SU-DHL-6 (cell line): Measurements from ENCODE around the gene PHLDB2.

Experiments used
- H2AFZ ChIP-seq: fragments of 200-600 bp; sonication (generic); 2 replicates; pipeline ENCODE4 v1.6.1; 2014; ENCODE audit warnings: low read depth, mild to moderate bottlenecking, moderate library complexity, mixed read lengths, antibody characterized with exemption, low read length; ENCODE audit not compliant: severe bottlenecking
- H3F3A ChIP-seq: fragments of 200-600 bp; shearing (Covaris generic); 2 replicates; pipeline ENCODE4 v1.6.0; 2016; ENCODE audit warnings: antibody characterized with exemption, mild to moderate bottlenecking; ENCODE audit not compliant: insufficient read depth
- H3K27ac ChIP-seq: fragments of 200-600 bp; sonication (generic); 2 replicates; pipeline ENCODE4 v1.5.1; 2016; ENCODE audit warnings: low read depth, mild to moderate bottlenecking, low read length, moderate library complexity, mixed read lengths
- H3K27me3 ChIP-seq: fragments of 200-600 bp; sonication (generic), shearing (Covaris generic); 2 replicates; pipeline ENCODE4 v1.6.0; 2014; ENCODE audit warnings: mild to moderate bottlenecking, low read length
- H3K36me3 ChIP-seq: fragments of 200-600 bp; sonication (generic); 2 replicates; pipeline ENCODE4 v1.6.1; 2014; ENCODE audit warnings: mild to moderate bottlenecking, low read length, mixed read lengths
- H3K4me2 ChIP-seq: fragments of 300-600, 200-600 bp; shearing (Covaris generic), sonication (generic); 2 replicates; pipeline ENCODE4 v1.6.0; 2014; ENCODE audit warnings: low read length, low read depth, mild to moderate bottlenecking; ENCODE audit not compliant: poor library complexity, severe bottlenecking
- H3K4me3 ChIP-seq: fragments of 200-600 bp; sonication (generic); 2 replicates; pipeline ENCODE4 v1.5.1; 2014; ENCODE audit warnings: antibody characterized with exemption, low read length, mild to moderate bottlenecking, mixed read lengths; ENCODE audit not compliant: insufficient read depth, poor library complexity, severe bottlenecking
- H3K79me2 ChIP-seq: fragments of 200-600 bp; sonication (generic); 2 replicates; pipeline ENCODE4 v1.6.1; 2014; ENCODE audit warnings: mild to moderate bottlenecking, low read length, moderate library complexity; ENCODE audit not compliant: insufficient read depth
- H3K9ac ChIP-seq: fragments of 200-600 bp; sonication (generic); 2 replicates; pipeline ENCODE4 v1.7.0; 2014; ENCODE audit warnings: mild to moderate bottlenecking, low read length
- H3K9me2 ChIP-seq: fragments of 200-600 bp; sonication (generic); replicated peaks from 2 replicates; pipeline ENCODE4 v1.6.1; 2014; ENCODE audit warnings: low read length; ENCODE audit not compliant: insufficient read depth
- H3K9me3 ChIP-seq: fragments of 200-600 bp; sonication (generic); 2 replicates; pipeline ENCODE4 v1.6.1; 2014; ENCODE audit warnings: low read length, mixed read lengths; ENCODE audit not compliant: insufficient read depth
- H4K20me1 ChIP-seq: fragments of 200-600 bp; sonication (generic); 2 replicates; pipeline ENCODE4 v1.6.1; 2014; ENCODE audit warnings: low read depth, mild to moderate bottlenecking, antibody characterized with exemption, low read length, moderate library complexity, mixed read lengths
- EZH2phosphoT487 ChIP-seq: fragments of 200-600 bp; sonication (generic), shearing (Covaris generic); conservative IDR thresholded peaks from 2 replicates; pipeline ENCODE4 v1.6.1; 2018; ENCODE audit warnings: mild to moderate bottlenecking, antibody characterized with exemption, low read length, moderate library complexity, mixed read lengths
- TF ChIP-seq, protein P1 (sequence below): fragments of 200-600 bp; sonication (generic); IDR thresholded peaks from one replicate; pipeline ENCODE4 v1.5.1; 2017; ENCODE audit warnings: antibody characterized with exemption, mild to moderate bottlenecking, low read length, moderate library complexity; ENCODE audit not compliant: insufficient read depth, poor library complexity, severe bottlenecking

Gene PHLDB2

DNA sequence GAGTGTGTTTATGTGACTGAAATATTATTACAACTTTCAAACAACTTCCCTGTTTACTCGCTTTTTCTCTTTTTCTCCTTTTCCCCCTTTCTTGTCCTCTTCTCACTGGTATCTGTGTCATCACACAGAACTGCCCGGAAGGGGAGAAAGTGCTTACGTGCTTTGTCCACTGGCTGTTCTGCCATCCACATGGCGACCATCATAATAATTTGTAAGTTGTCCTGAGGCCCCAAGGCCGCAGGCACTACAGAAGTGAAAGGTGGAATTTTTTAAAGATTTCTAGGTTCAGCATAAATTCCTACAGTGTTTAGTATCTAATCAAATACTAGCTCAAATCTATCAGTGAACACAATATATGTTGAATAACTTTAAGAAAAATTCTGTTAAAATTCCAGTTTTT lies 93.0 kb downstream of the PHLDB2 start:
- Histone ChIP-seq H3K79me2 (no peaks in the 10 kb centered on the region), H3K9ac (no peak overlapping the region), H3K4me2 (no peak overlapping the region), H3K9me2 (no peaks in the 10 kb centered on the region), H3K27ac (no peak overlapping the region), H3K36me3 (no peaks in the 10 kb centered on the region), H2AFZ (no peak overlapping the region), H3K9me3 (no peaks in the 10 kb centered on the region), H4K20me1 (no peaks in the 10 kb centered on the region), H3K27me3 (no peaks in the 10 kb centered on the region), H3F3A (no peaks in the 10 kb centered on the region), H3K4me3 (no peak overlapping the region)
- TF ChIP-seq EZH2phosphoT487: no peak
- TF ChIP-seq, protein P1, sequence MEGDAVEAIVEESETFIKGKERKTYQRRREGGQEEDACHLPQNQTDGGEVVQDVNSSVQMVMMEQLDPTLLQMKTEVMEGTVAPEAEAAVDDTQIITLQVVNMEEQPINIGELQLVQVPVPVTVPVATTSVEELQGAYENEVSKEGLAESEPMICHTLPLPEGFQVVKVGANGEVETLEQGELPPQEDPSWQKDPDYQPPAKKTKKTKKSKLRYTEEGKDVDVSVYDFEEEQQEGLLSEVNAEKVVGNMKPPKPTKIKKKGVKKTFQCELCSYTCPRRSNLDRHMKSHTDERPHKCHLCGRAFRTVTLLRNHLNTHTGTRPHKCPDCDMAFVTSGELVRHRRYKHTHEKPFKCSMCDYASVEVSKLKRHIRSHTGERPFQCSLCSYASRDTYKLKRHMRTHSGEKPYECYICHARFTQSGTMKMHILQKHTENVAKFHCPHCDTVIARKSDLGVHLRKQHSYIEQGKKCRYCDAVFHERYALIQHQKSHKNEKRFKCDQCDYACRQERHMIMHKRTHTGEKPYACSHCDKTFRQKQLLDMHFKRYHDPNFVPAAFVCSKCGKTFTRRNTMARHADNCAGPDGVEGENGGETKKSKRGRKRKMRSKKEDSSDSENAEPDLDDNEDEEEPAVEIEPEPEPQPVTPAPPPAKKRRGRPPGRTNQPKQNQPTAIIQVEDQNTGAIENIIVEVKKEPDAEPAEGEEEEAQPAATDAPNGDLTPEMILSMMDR: no peak

DNA sequence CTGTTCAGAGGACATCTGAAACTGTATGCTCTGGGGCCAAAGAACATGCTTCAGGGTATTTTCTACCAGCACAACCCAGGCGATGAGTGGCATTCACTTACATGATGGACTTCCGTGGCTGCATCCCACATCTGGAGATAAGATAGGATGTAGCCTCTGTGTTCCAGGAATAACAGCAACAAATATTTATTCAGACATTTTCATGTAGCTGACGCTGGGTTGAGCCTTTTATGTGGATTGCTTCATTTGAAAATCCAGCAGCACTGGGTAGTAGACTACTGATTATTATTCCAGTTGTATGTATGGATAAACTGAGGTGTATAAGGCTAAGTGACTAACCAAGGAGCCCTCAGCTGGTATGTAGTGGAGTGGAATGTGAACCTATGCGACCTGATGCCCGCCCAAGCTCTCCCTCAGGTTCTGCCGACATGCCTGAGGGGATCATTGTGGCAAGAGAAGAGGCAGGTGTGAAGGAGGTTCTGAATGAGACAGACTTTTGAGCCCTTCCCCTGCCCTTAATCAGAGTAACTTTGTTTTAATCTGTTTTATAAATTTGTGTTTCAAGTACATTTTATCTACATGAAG lies 93.9 kb downstream of the PHLDB2 start:
- H3K4me3 ChIP-seq: no peak overlapping the region
- TF ChIP-seq, protein P1: no peak
- no peak for TF ChIP-seq EZH2phosphoT487
- H4K20me1 ChIP-seq: no peaks in the 10 kb centered on the region
- H3K4me2 ChIP-seq: no peak overlapping the region
- H3K27me3 ChIP-seq: no peaks in the 10 kb centered on the region
- no peak overlapping the region for H2AFZ ChIP-seq
- H3K27ac ChIP-seq: no peak overlapping the region
- H3K79me2 ChIP-seq: no peaks in the 10 kb centered on the region
- no peaks in the 10 kb centered on the region for H3F3A ChIP-seq
- H3K9me2 ChIP-seq: no peaks in the 10 kb centered on the region
- no peak overlapping the region for H3K9ac ChIP-seq
- no peaks in the 10 kb centered on the region for H3K9me3 ChIP-seq
- H3K36me3 ChIP-seq: no peaks in the 10 kb centered on the region

- Histone ChIP-seq H3K27ac (no peak overlapping the region), H3K36me3 (no peaks in the 10 kb centered on the region), H3K9me3 (no peaks in the 10 kb centered on the region), H3K4me2 (no peak overlapping the region), H3K79me2 (no peaks in the 10 kb centered on the region), H3K27me3 (no peaks in the 10 kb centered on the region), H2AFZ (no peak overlapping the region), H3K4me3 (no peak overlapping the region), H4K20me1 (no peaks in the 10 kb centered on the region), H3K9me2 (no peaks in the 10 kb centered on the region), H3K9ac (no peak overlapping the region), H3F3A (no peaks in the 10 kb centered on the region)
- TF ChIP-seq, protein P1: no peak
- TF ChIP-seq EZH2phosphoT487: no peak
Observed at GRCh38 chr3:111954228-111954990, 95.3 kb downstream of the PHLDB2 start.
